Activated naive CD4-positive, alpha-beta T cell treated with anti-CD3 and anti-CD28 coated beads, Interleukin-2, amount 10 ng/mL, durations not matched to agents 7 days and 5 days (primary cell): ENCODE measurements around the gene PROC.
"Not testable (repeated sequence)": the region's sequence is repeated elsewhere in the genome, so short reads cannot be mapped to it uniquely, and the experiment has no call there.

Experiments used
- CTCF ChIA-PET: fragments of 350-600 bp; sonication (Branson Sonifier 250); formaldehyde crosslinking; loops from one replicate; lab custom pipeline; 2021; ENCODE audit warnings: antibody characterized with exemption; lab: Charles Lee
- DNase-seq: peaks from one replicate; pipeline ENCODE4 v3.0.0-alpha.2; 2020
- H3K27ac Mint-ChIP-seq: one replicate; pipeline ENCODE4 v1.8.0; 2021; ENCODE audit warnings: mild to moderate bottlenecking, moderate library complexity, mixed read lengths
- H3K27me3 Mint-ChIP-seq: one replicate; pipeline ENCODE4 v1.8.0; 2021; ENCODE audit warnings: mild to moderate bottlenecking, mixed read lengths
- H3K36me3 Mint-ChIP-seq: one replicate; pipeline ENCODE4 v1.8.0; 2021; ENCODE audit warnings: mixed read lengths
- H3K4me1 Mint-ChIP-seq: one replicate; pipeline ENCODE4 v1.8.0; 2021; ENCODE audit warnings: mixed read lengths
- H3K4me3 Mint-ChIP-seq: one replicate; pipeline ENCODE4 v1.8.0; 2021; ENCODE audit warnings: mild to moderate bottlenecking, moderate library complexity, mixed read lengths
- H3K9me3 Mint-ChIP-seq: one replicate; pipeline ENCODE4 v1.8.0; 2021; ENCODE audit warnings: mixed read lengths

PROC gene

DNA sequence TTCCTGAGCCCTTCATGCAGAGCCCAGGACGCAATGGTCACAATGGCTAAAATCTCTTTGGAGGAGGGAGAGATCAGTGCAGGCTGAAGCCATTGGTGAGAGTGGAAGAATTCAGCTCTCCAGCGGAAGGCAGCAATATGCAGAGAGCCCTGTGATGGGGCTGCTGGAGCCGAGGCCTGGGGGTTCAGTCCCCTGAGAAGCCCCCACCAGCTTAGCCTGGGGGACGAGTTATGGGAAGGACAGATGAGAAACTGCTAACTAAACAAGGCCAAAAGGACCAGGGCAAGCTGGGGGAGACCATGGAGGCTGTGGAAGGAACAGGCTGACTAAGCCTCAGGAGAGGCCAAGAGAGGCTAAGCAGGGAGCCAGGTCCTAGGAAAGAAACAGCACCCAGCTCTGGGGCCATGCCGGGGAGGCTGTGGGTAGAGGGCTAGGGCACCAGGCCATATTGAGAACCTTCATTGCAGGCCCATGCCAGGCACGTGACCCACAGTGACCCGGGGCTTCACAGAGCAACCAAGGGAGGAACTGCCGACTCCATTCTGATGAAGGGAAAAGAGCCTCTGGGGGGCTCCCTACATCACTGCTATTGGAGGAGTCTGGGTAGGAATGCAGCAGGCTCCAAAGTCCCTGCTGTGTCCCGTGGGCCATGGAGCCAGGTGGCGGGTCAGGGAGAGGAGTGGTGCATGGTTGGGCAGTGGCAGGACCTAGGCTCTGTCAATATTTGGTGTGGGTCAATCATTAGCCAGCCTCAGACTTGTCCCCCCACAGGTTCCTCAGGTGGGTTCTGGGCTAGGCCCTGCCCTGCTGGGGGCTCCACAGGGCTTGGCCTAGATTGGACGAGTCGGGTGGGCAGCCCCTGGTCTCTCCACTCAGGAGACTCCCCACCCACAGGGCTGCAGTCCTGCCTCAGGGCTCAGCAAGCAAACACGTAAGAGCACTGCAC lies 19.8 kb downstream of the PROC start:
- Mint-ChIP-seq H3K4me3 (no peak overlapping the region), H3K4me1 (no peaks in the 10 kb centered on the region), H3K27ac (no peak overlapping the region), H3K27me3 (peaks cover 5% of the 10 kb centered on the region), H3K36me3 (no peaks in the 10 kb centered on the region), H3K9me3 (peaks cover 7% of the 10 kb centered on the region)
- CTCF ChIA-PET, result no interaction called here
- DNase-seq, result no peak

DNA sequence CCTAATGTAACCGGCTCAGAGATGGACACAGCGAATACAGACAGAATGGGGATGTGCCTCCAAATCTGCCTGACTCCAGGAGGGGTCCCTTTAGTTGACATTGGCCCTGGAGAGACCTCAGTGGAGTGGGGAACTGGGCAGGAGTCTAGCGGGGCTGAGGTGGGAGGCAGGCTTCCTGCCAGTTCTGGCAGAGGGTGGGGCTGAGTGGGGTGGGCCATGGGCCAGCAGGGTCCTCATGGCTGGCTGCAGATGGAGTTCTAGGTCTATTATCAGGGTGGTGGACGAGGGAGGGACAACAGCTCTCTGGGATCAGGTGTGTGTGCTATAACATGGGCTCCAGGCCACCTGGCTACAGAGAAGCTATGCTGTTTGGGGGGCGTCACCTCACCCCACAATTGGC lies 21.1 kb downstream of the PROC start:
- CTCF ChIA-PET, result no interaction called here
- H3K4me1 Mint-ChIP-seq, result no peaks in the 10 kb centered on the region
- no peak for DNase-seq
- H3K9me3 Mint-ChIP-seq, result peaks cover 9% of the 10 kb centered on the region
- no peak overlapping the region for H3K4me3 Mint-ChIP-seq
- no peaks in the 10 kb centered on the region for H3K36me3 Mint-ChIP-seq
- no peak overlapping the region for H3K27ac Mint-ChIP-seq
- H3K27me3 Mint-ChIP-seq, result peaks cover 5% of the 10 kb centered on the region

DNA sequence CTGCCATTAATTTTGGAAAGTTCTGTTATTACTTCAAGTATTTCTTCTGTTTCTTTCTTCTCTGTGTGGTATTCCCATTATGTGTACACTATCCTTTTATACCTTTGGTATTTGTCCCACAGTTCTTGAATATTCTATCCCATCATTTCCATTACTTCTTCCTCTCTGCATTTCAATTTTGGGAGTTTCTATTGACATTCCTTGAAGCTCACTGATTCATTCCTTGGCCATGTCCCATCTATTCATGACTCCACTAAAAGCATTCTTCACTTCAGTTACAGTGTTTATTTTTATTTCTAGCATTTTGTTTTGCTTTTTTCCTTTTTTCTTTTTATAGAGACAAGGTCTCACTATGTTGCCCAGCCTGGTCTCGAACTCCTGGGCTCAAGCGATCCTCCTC lies 30.3 kb downstream of the PROC start:
- H3K36me3 Mint-ChIP-seq, result no peaks in the 10 kb centered on the region
- DNase-seq, result no peak
- H3K27me3 Mint-ChIP-seq, result peaks cover 4% of the 10 kb centered on the region
- CTCF ChIA-PET, result no interaction called here
- no peaks in the 10 kb centered on the region for H3K4me1 Mint-ChIP-seq
- peaks cover 8% of the 10 kb centered on the region for H3K9me3 Mint-ChIP-seq
- no peak overlapping the region for H3K27ac Mint-ChIP-seq
- no peak overlapping the region for H3K4me3 Mint-ChIP-seq

DNA sequence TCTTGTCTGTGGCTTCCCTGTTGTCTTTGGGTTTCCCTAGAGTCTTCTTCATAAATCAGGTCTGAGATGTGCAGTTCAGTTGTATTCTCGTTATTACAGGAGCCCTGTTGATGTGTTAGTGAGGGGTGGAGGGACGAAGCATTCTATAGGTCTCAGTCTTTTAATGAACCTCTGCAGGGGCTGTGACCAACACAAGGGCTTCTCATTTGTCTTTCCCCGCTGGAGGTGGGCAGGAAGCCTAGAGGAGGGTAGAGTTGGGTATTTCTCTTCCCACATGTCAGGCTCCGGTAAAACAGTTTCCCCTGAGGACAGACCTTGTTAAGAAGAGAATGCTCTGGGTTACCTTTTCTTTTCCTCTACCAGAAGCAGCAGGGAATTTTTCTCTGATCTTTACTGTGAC lies 31.2 kb downstream of the PROC start:
- Mint-ChIP-seq H3K4me1 (no peaks in the 10 kb centered on the region), H3K27ac (no peak overlapping the region), H3K9me3 (peaks cover 7% of the 10 kb centered on the region), H3K36me3 (no peaks in the 10 kb centered on the region), H3K27me3 (peaks cover 4% of the 10 kb centered on the region), H3K4me3 (no peak overlapping the region)
- CTCF ChIA-PET, result interaction anchor here (2.8 kb wide), 1 partner anchor 30 kb away, joined by 9 read pairs; no protein-coding TSS in a partner anchor
- DNase-seq, result no peak

DNA sequence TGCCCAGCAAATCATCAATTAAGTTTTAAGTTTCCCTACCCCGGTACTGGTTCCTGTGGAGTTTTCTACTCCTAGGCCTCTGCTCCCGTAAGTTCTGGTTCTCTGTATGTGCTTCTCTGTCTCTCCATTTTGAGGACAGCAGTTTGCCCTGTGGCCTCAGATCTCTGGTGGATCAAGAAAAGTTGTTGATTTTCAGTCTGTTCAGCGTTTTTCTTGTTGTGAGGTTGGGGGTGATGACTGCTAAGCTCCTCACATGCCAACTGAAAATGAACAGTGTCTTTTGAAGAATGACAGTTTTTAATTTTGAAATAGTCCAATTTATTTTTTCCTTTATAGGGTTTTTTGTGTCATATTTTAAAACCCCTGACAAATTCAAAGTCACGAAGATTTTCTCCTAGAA lies 31.7 kb downstream of the PROC start:
- peaks cover 4% of the 10 kb centered on the region for H3K27me3 Mint-ChIP-seq
- H3K27ac Mint-ChIP-seq, result no peak overlapping the region
- no peaks in the 10 kb centered on the region for H3K36me3 Mint-ChIP-seq
- DNase-seq, result no peak
- no peaks in the 10 kb centered on the region for H3K4me1 Mint-ChIP-seq
- peaks cover 4% of the 10 kb centered on the region for H3K9me3 Mint-ChIP-seq
- H3K4me3 Mint-ChIP-seq, result no peak overlapping the region
- CTCF ChIA-PET, result interaction anchor here (2.8 kb wide), 1 partner anchor 30 kb away, joined by 9 read pairs; no protein-coding TSS in a partner anchor

DNA sequence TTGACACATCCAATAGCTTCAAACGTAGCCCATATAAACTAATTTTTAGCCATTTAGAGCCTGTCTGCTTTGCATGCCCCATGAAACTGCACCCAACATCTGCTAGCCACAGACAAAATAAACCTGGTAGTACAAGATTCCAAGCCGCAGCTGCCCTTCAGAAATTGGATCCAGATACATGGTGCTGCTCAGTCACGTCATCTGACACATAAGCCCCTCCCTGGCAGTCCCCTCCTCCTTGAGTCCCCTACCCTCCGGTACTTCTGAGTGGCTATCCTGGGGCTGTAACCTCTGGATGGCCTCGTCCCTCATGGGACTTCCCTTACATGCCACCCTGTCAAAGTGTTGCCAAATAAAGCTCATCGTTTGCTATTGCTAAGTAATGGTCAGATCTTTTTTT lies 33.8 kb downstream of the PROC start:
- Mint-ChIP-seq H3K9me3 (no peaks in the 10 kb centered on the region), H3K27me3 (peaks cover 4% of the 10 kb centered on the region), H3K27ac (no peak overlapping the region), H3K4me1 (no peaks in the 10 kb centered on the region), H3K36me3 (no peaks in the 10 kb centered on the region), H3K4me3 (no peak overlapping the region)
- CTCF ChIA-PET, result interaction anchor here (0.5 to 2.8 kb wide), 3 partner anchors 27 to 144 kb away, joined by 3 to 9 read pairs (median 3); no protein-coding TSS in a partner anchor
- DNase-seq, result no peak

DNA sequence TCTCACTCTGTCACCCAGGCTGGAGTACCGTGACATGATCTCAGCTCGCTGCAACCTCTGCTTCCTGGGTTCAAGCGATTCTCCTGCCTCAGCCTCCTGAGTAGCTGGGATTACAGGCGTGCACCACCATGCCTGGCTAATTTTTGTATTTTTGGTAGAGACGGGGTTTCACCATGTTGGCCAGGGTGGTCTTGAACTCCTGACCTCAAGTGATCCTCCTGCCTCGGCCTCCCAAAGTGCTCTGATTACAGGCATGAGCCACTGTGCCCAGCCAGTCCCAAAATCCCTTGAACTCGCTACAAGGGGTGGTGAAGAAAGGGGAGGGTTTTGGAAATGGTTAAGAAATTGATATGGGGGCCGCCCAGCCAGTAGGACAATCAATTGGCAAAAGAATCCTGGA lies 34.2 kb downstream of the PROC start:
- H3K36me3 Mint-ChIP-seq, H3K4me1 Mint-ChIP-seq, H3K4me3 Mint-ChIP-seq, H3K9me3 Mint-ChIP-seq, H3K27ac Mint-ChIP-seq, H3K27me3 Mint-ChIP-seq, DNase-seq: not testable (repeated sequence)
- CTCF ChIA-PET, result interaction anchor here (0.5 to 2.8 kb wide), 2 partner anchors 27 to 144 kb away, joined by 3 to 9 read pairs; no protein-coding TSS in a partner anchor

DNA sequence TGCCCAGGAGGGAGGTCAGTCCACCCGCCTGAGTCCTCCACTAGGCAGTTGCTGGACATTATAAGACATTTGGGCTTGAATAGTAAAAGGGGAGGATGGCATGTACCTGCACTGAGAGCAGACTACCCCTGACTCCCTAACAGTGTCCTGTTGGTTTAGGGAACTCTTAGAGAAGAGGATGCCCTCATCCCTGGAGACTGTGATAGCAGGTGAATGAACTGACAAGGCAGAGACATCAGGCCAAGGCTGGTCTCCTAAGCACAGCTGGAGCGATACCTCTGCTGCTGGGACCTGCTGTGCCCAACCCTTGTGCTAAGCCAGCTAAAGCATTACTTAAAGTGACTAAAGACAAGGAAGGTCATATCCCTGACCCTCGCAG lies 34.8 kb downstream of the PROC start:
- Mint-ChIP-seq H3K4me3 (no peak overlapping the region), H3K9me3 (no peaks in the 10 kb centered on the region), H3K36me3 (no peaks in the 10 kb centered on the region), H3K27me3 (peaks cover 2% of the 10 kb centered on the region), H3K4me1 (no peaks in the 10 kb centered on the region), H3K27ac (no peak overlapping the region)
- CTCF ChIA-PET, result no interaction called here
- no peak for DNase-seq

DNA sequence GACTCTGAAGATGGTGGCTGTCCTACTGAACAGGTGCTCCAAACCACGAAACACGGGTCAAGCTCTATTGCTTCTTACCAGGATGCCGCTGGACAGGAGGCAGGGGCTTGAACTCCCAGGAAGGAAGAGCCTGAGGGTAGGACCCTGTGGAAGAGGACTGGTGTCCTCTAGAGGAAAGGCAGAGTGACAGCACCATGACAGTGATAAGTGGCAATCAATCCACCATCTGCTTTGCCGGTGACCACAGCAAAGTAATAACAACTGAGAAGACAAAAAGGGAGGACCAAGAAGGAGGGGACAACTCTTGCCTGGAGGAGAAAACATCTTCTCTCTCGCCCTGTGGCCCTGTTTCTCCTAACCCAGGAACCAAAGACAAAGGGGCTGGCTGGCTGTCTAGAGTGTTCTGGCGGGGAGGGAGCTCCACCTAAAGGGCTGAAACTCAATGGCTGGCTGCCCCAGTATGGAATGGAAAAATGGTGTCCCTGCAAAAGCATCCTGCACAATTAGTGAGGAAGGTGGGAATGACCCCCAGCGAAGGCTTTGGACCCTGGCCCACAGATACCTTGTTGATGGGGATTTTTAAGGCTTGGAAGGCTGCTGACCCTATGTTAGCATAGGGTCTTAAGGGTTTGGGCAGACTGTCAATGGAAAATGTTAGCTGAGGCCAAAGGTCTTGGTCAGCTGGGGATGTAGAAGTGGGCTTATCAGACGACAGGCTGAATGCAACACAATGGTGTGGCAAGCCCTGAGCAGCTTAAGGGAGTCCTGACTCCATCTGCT lies 35.4 kb downstream of the PROC start:
- Mint-ChIP-seq H3K36me3 (no peaks in the 10 kb centered on the region), H3K27me3 (no peaks in the 10 kb centered on the region), H3K9me3 (no peaks in the 10 kb centered on the region), H3K27ac (no peak overlapping the region), H3K4me1 (no peaks in the 10 kb centered on the region), H3K4me3 (no peak overlapping the region)
- CTCF ChIA-PET, result interaction anchor here (1.2 kb wide), 1 partner anchor 9 kb away, joined by 4 read pairs; no protein-coding TSS in a partner anchor
- no peak for DNase-seq

DNA sequence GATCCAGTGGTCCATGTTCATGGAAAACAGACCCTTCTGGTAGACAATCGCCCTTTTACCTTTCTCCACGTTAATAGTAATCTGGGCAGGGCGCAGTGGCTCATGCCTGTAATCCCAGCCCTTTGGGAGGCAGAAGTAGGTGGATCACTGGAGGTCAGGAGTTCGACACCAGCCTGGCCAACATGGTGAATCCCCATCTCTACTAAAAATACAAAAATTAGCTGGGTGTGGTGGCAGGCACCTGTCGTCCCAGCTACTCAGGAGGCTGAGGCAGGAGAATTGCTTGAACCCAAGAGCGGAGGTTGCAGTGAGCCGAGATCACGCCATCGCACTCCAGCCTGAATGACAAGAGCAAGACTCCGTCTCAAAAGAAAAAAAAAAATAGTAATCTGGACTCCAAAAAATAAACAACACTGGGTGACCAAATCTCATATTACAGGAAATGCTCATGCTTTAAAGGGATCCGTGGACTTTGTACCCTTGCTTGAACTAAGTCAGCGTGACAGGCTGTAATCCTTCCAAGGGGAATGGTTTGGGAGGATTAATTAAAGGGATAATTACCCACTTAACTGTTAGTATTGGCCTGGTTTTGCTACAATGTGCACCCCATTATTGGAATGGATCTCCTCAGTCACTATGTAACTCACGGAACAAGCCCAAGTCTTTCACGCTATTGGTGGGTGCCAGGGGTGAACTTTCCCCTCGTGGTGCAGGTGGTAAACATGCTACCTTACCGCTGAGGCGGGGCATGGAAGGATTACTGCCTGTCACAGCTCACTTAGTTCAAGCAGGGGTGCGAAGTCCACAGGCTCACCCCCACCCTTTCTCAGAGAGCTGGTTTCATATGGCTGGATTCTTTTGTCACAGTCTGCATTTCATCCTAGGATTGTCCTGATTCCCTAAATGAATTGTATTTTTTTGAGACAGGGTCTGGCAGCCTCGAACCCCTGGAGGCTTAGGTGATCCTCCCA lies 36.7 kb downstream of the PROC start:
- no peaks in the 10 kb centered on the region for H3K4me1 Mint-ChIP-seq
- CTCF ChIA-PET, result interaction anchor here (0.6 to 1.2 kb wide), 3 partner anchors 10 to 257 kb away, joined by 3 to 4 read pairs (median 4); no protein-coding TSS in a partner anchor
- no peak for DNase-seq
- H3K27me3 Mint-ChIP-seq, result no peaks in the 10 kb centered on the region
- no peaks in the 10 kb centered on the region for H3K36me3 Mint-ChIP-seq
- no peaks in the 10 kb centered on the region for H3K9me3 Mint-ChIP-seq
- H3K27ac Mint-ChIP-seq, result no peak overlapping the region
- H3K4me3 Mint-ChIP-seq, result no peak overlapping the region

DNA sequence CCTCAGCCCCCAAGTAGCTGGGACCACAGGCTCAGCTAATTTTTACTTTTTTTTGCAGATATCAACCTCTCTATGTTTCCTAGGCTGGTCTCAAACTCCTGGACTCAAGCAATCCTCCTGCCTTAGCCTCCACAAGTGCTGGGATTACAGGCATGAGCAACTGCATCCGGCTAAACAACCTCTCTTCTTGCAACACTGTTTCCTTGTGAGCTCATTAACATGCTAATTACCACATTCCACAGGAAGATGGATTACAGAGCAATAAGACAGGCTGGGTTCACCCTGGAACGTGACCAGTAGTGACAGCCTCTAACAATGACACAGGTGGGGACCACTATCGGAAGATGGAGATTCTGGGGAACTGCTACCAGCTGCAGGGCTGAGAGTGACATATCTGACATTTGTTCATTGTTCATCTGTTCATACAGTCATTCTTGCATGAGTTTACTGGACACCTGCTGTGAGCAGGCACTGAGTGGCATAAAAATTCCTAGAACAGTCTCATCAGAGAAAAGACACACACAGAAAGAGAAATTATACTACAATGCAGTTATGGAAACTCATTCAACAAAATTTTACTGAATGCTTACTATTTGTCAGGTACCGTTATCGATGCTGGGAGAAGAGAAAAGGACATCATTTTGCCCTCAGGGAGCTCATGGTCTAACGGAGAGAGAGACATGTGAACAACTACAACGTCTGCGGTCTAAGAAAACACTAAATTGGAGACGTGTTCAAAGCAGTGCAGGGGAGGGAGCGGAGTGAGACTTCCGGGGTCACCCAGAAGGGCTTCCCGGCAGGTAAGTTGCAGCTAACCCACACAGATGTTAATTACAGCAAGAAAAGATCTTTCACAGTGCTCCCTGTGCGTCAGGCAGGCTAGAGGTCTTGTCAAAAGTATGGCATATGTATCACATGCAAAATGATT lies 37.6 kb downstream of the PROC start:
- no peak for DNase-seq
- Mint-ChIP-seq H3K27me3 (no peaks in the 10 kb centered on the region), H3K36me3 (no peaks in the 10 kb centered on the region), H3K4me3 (no peak overlapping the region), H3K4me1 (no peaks in the 10 kb centered on the region), H3K9me3 (no peaks in the 10 kb centered on the region), H3K27ac (no peak overlapping the region)
- CTCF ChIA-PET, result interaction anchor here (1.0 kb wide), 1 partner anchor 258 kb away, joined by 4 read pairs; no protein-coding TSS in a partner anchor

DNA sequence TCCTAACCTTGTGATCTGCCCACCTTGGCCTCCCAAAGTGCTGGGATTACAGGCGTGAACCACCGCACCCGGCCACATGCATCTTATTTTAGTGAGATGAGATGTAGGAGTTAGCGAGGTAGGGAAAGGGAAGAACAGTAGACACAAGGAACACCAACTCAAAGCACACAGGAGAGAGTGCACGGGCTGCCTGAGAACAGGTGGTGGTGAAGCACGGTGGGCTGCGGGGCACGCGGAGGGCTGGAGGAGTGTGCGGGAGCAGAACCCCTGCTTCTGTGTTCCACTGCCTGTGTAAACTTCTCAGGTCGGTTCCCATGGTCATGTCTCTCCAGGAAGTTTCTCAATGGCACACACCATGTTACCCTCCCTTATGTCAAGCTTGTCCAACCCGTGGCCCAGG lies 38.7 kb downstream of the PROC start:
- H3K36me3 Mint-ChIP-seq, result no peaks in the 10 kb centered on the region
- H3K27me3 Mint-ChIP-seq, result no peaks in the 10 kb centered on the region
- no peak for DNase-seq
- CTCF ChIA-PET, result interaction anchor here (0.7 kb wide), 1 partner anchor 35 kb away, joined by 3 read pairs; no protein-coding TSS in a partner anchor
- H3K4me3 Mint-ChIP-seq, result no peak overlapping the region
- no peaks in the 10 kb centered on the region for H3K9me3 Mint-ChIP-seq
- no peak overlapping the region for H3K27ac Mint-ChIP-seq
- no peaks in the 10 kb centered on the region for H3K4me1 Mint-ChIP-seq

DNA sequence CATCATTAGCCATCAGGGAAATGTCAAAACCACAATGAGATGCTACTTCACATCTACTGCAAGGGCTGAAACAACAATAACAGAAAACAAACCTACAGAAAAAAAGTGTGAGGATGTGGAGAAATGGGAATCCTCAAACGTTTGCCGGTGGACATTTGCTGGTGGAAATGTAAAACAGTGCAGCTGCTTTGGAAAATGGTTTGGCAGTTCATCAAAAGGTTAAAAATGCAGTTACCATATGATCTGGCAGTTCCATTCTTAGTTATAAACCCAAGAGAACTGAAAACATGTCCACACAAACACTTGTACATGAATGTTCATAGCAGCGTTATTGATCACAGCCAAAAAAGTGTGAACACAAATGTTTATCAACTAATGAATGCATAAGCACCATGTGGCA lies 44.2 kb downstream of the PROC start:
- DNase-seq, result no peak
- Mint-ChIP-seq H3K27ac (no peak overlapping the region), H3K9me3 (no peaks in the 10 kb centered on the region), H3K36me3 (peaks cover 8% of the 10 kb centered on the region), H3K4me1 (peaks cover 6% of the 10 kb centered on the region), H3K4me3 (no peak overlapping the region), H3K27me3 (no peaks in the 10 kb centered on the region)
- CTCF ChIA-PET, result no interaction called here
